ENCODE results near the gene HOOK2. TPM values are rescaled to one million over a fixed set of nuclear protein-coding genes. Genes with fewer than 3 reads are reported as not detected.

Gene HOOK2
- total and polyA plus RNA-seq, 9 of the 15 experiments (the other 6 are each of a cell fraction or from before 2014, with no cell fraction given): 1.3 to 17.2 (median 9.9) TPM

GRCh38 chr19:12721656-12722565, 53.4 kb downstream of the HOOK2 start (continued):
- TF ChIP-seq CHD1 (IDR thresholded peaks at IDR 0.05; ENCODE audit: low read length) (peak; percentile 66), PRDM10 (IDR thresholded peaks at IDR 0.05; ENCODE audit: partially characterized antibody) (peak; percentile 5), GATAD2B (IDR thresholded peaks at IDR 0.05; ENCODE audit: borderline replicate concordance) (0 out of 2 replicates have a peak, but pooled peaks have one; percentile 54), FIP1L1 (IDR thresholded peaks at IDR 0.05; ENCODE audit: low read depth, low read length, poor library complexity, severe bottlenecking) (peak; percentile 30), ZFX (CRISPR knock-in tag; IDR thresholded peaks at IDR 0.05) (peak; percentile 29; the same call in 1 of the 2 replicates), YY1 (IDR thresholded peaks at IDR 0.05; ENCODE audit: borderline replicate concordance in 1 of 3, control insufficient read depth in 1 of 3, extremely low read depth in 1 of 3, insufficient read depth in 3 of 3, insufficient read length in 1 of 3, insufficient replicate concordance in 2 of 3, low read depth in 1 of 3, low read length in 2 of 3) (peak in 1 of 3 experiments; percentile 13), BRF1 (IDR thresholded peaks at IDR 0.05; ENCODE audit: borderline replicate concordance, extremely low read depth, insufficient read length) (no peak), NFYB (IDR thresholded peaks at IDR 0.05; ENCODE audit: extremely low read depth, insufficient read length) (no peak), RBFOX2 (IDR thresholded peaks at IDR 0.05; ENCODE audit: low read depth, low read length) (peak; percentile 87; the same call in 1 of the 2 replicates), SIN3A (IDR thresholded peaks at IDR 0.05; ENCODE audit: borderline replicate concordance in 2 of 2, control insufficient read depth in 1 of 2, low read depth in 2 of 2, low read length in 2 of 2) (peak in 1 of 2 experiments; percentile 5; a peak in 1 of 4 replicates), ZNF175 (CRISPR knock-in tag; IDR thresholded peaks at IDR 0.05; ENCODE audit: low read depth) (peak; percentile 79), VEZF1 (CRISPR knock-in tag; IDR thresholded peaks at IDR 0.05) (peak; percentile 61), ZBTB7A (IDR thresholded peaks at IDR 0.05; ENCODE audit: borderline replicate concordance, control insufficient read depth, low read depth, low read length) (0 out of 2 replicates have a peak, but pooled peaks have one; percentile 34), TFAM (CRISPR knock-in tag; conservative IDR thresholded peaks at IDR 0.05) (no peak), PHF8 (IDR thresholded peaks at IDR 0.05; ENCODE audit: borderline replicate concordance, low read length) (peak; percentile 69), MBD2 (IDR thresholded peaks at IDR 0.05; ENCODE audit: borderline replicate concordance, low read depth) (no peak), BRD4 (IDR thresholded peaks at IDR 0.05) (peak; percentile 71; the same call in 1 of the 2 replicates)
